Measurements from ENCODE around the gene CNTROB. TPM values are rescaled to one million over a fixed set of nuclear protein-coding genes. Genes with fewer than 3 reads are reported as not detected.

CNTROB gene
- total and polyA plus RNA-seq, 2 of the 4 experiments (the other 2 are of a cell fraction) = 12.7 to 26.4 TPM

- no TSS peak for BruUV-seq (replicated peaks)
- ATAC-seq (ENCODE audit: low read depth) (no peak; the same call in 1 of the 2 replicates), DNase-seq (no peak)
- H4K5ac ChIP-seq (ENCODE audit: low read depth, low read length) = peak overlapping the region; percentile 98
- H2AK5ac ChIP-seq (ENCODE audit: low read depth, low read length) = 0 out of 2 replicates have a peak overlapping the region, but pooled peaks have one; percentile 59
- H3K9me3 ChIP-seq (ENCODE audit: control insufficient read depth, insufficient read depth, low read length) = no peaks in the 10 kb centered on the region
- H3K23ac ChIP-seq (ENCODE audit: low read depth, low read length) = peak overlapping the region; percentile 67; the same call in 1 of the 2 replicates
- dilution Hi-C loops (cut with HindIII; ENCODE audit: low sequenced_read_pairs, unreplicated experiment) (no loop called here), intact Hi-C loops (cut with micrococcal nuclease) (no loop called here), in situ Hi-C loops (cut with MboI; ENCODE audit: low sequenced_read_pairs) (no loop called here)
- H3K27ac ChIP-seq (ENCODE audit: insufficient read depth, low read length) = peak overlapping the region; percentile 19
- peak overlapping the region; percentile 32 for H2BK120ac ChIP-seq (ENCODE audit: low read depth, low read length)
- H3K56ac ChIP-seq (ENCODE audit: extremely low read depth, insufficient read depth, low read length) = 0 out of 2 replicates have a peak overlapping the region, but pooled peaks have one; percentile 8
- no peaks in the 10 kb centered on the region for H3K36me3 ChIP-seq (ENCODE audit: control insufficient read depth, insufficient read depth, low read length)
- H3K9me1 ChIP-seq (ENCODE audit: insufficient read depth, low read length) = peaks cover 9% of the 10 kb centered on the region
- H4K20me1 ChIP-seq (ENCODE audit: insufficient read depth, low read length) = no peaks in the 10 kb centered on the region
- H4K91ac ChIP-seq (ENCODE audit: insufficient read depth, low read depth, low read length) = peak overlapping the region; percentile 45
- peak overlapping the region; percentile 90 for H2AFZ ChIP-seq (replicated peaks; ENCODE audit: low read length, poor library complexity)
- CTCF ChIA-PET = no interaction called here
- POLR2A ChIA-PET (ENCODE audit: unreplicated experiment) = no interaction called here
- H3K9ac ChIP-seq (ENCODE audit: low read depth, low read length) = peak overlapping the region; percentile 62
- peak overlapping the region; percentile 87 for H3K14ac ChIP-seq (replicated peaks; ENCODE audit: low read depth, low read length)
- no peaks in the 10 kb centered on the region for H3K27me3 ChIP-seq (ENCODE audit: control insufficient read depth, insufficient read depth, low read length)
- peak overlapping the region; percentile 94 to 99 for H4K8ac ChIP-seq (ENCODE audit: low read depth in 2 of 2, low read length in 2 of 2)
- no peak overlapping the region for H2BK5ac ChIP-seq (ENCODE audit: low read depth, low read length, poor library complexity, severe bottlenecking)
- peak overlapping the region; percentile 61 for H3K4me2 ChIP-seq (ENCODE audit: low read depth, low read length)
- 78% methylated on average over 3 of the region's 16 CpGs; no CpG with 5 or more reads in 1 of the 2 experiments for WGBS, 2 experiments (ENCODE audit: extremely low coverage in 2 of 2, insufficient read length in 1 of 2)
- H2BK20ac ChIP-seq (ENCODE audit: low read depth, low read length) = no peak overlapping the region
- H3K4me1 ChIP-seq (ENCODE audit: control insufficient read depth, insufficient read depth, low read length) = peaks cover 2% of the 10 kb centered on the region; the same call in 1 of the 2 replicates
- TF ChIP-seq USF2 (IDR thresholded peaks at IDR 0.05; ENCODE audit: low read depth, low read length) = no peak
- TF ChIP-seq RFX5 (IDR thresholded peaks at IDR 0.05; ENCODE audit: low read depth, low read length) = no peak
- TF ChIP-seq NFE2L2 (IDR thresholded peaks at IDR 0.05; ENCODE audit: low read depth, low read length) = no peak
- TF ChIP-seq RCOR1 (IDR thresholded peaks at IDR 0.05; ENCODE audit: insufficient replicate concordance, low read length) = no peak
- TF ChIP-seq MAFK (IDR thresholded peaks at IDR 0.05; ENCODE audit: low read depth, low read length) = no peak
- no peak for TF ChIP-seq CTCF (conservative IDR thresholded peaks at IDR 0.05; ENCODE audit: low read depth, low read length)
- no peak for TF ChIP-seq MXI1 (IDR thresholded peaks at IDR 0.05; ENCODE audit: borderline replicate concordance, low read depth, low read length)
- TF ChIP-seq BHLHE40 (IDR thresholded peaks at IDR 0.05; ENCODE audit: low read depth, low read length) = no peak
- no peak for TF ChIP-seq MAZ (IDR thresholded peaks at IDR 0.05; ENCODE audit: borderline replicate concordance, low read depth, low read length)
- H2BK15ac ChIP-seq (ENCODE audit: low read depth, low read length) = 0 out of 3 replicates have a peak overlapping the region, but pooled peaks have one; percentile 3
- H3K4ac ChIP-seq (ENCODE audit: low read depth, low read length) = peak overlapping the region; percentile 86
- H3K4me3 ChIP-seq (ENCODE audit: insufficient read depth, low read depth, low read length) = peak overlapping the region; percentile 30; the same call in 1 of the 2 replicates
- peak overlapping the region; percentile 33 for H2AK9ac ChIP-seq (replicated peaks; ENCODE audit: low read depth, low read length, poor library complexity)
- H3K79me1 ChIP-seq (ENCODE audit: low read depth in 1 of 2, low read length in 2 of 2) = no peaks in the 10 kb centered on the region
- peak overlapping the region; percentile 10 for H3K18ac ChIP-seq (ENCODE audit: low read depth, low read length)
Measured at GRCh38 chr17:7922269-7922844, 9.6 kb upstream of the CNTROB start.
